ENCODE results near the gene GSTM2.
"Not testable (repeated sequence)": the region's sequence is repeated elsewhere in the genome, so short reads cannot be mapped to it uniquely, and the experiment has no call there.

GSTM2 gene

GRCh38 chr1:109655615-109656519 is 12.0 kb upstream of the GSTM2 start, which contains the start of gene GSTM4:
TSS of gene GSTM4 (plus strand) at chr1:109656099. CDS start at chr1:109656390, 291 bp downstream.
- DNase-seq (ENCODE audit: low spot score), result peak; percentile 52
- no peak for TF ChIP-seq CTCF (conservative IDR thresholded peaks at IDR 0.05; ENCODE audit: low read depth)
- ChIA-PET CTCF (interaction anchor here (0.5 to 1.8 kb wide), 2 partner anchors 16 to 37 kb away, joined by 3 to 9 read pairs; no protein-coding TSS in a partner anchor), POLR2A (ENCODE audit: low non-redundant PET) (no interaction called here)
- H3K27ac ChIP-seq, result peak within 1 kb of the TSS; percentile 65

- no peak overlapping the region for H3K27ac ChIP-seq
- ChIA-PET POLR2A (ENCODE audit: low non-redundant PET) (no interaction called here), CTCF (interaction anchor here (1.8 kb wide), 1 partner anchor 17 kb away, joined by 9 read pairs; no protein-coding TSS in a partner anchor)
- DNase-seq (ENCODE audit: low spot score), result no peak
- no peak for TF ChIP-seq CTCF (conservative IDR thresholded peaks at IDR 0.05; ENCODE audit: low read depth)
Measured at GRCh38 chr1:109657395-109657794, 10.5 kb upstream of the GSTM2 start.

- TF ChIP-seq CTCF (conservative IDR thresholded peaks at IDR 0.05; ENCODE audit: low read depth), result no peak
Measured at GRCh38 chr1:109657970-109658369, 9.9 kb upstream of the GSTM2 start.

GRCh38 chr1:109658533-109659042 is 9.3 kb upstream of the GSTM2 start:
- ChIA-PET CTCF (interaction anchor here (0.5 kb wide), 1 partner anchor 371 kb away, joined by 3 read pairs; no protein-coding TSS in a partner anchor), POLR2A (ENCODE audit: low non-redundant PET) (no interaction called here)
- H3K27ac ChIP-seq, result peak overlapping the region; percentile 19; the same call in 1 of the 2 replicates
- no peak for TF ChIP-seq CTCF (conservative IDR thresholded peaks at IDR 0.05; ENCODE audit: low read depth)
- DNase-seq (ENCODE audit: low spot score), result no peak

More at GRCh38 chr1:109657970-109658369, 9.9 kb upstream of the GSTM2 start:
- ChIA-PET POLR2A (ENCODE audit: low non-redundant PET) (no interaction called here), CTCF (interaction anchor here (0.5 kb wide), 1 partner anchor 372 kb away, joined by 3 read pairs; no protein-coding TSS in a partner anchor)
- H3K27ac ChIP-seq, result no peak overlapping the region
- DNase-seq (ENCODE audit: low spot score), result no peak

GRCh38 chr1:109659145-109659544 is 8.7 kb upstream of the GSTM2 start:
- H3K27ac ChIP-seq, result no peak overlapping the region
- CTCF ChIA-PET, result no interaction called here
- TF ChIP-seq CTCF (conservative IDR thresholded peaks at IDR 0.05; ENCODE audit: low read depth), result no peak
- POLR2A ChIA-PET (ENCODE audit: low non-redundant PET), result no interaction called here
- DNase-seq (ENCODE audit: low spot score), result no peak

GRCh38 chr1:109659997-109660690 is 7.7 kb upstream of the GSTM2 start:
- no peak overlapping the region for H3K27ac ChIP-seq
- POLR2A ChIA-PET (ENCODE audit: low non-redundant PET), result no interaction called here
- CTCF ChIA-PET, result interaction anchor here (0.6 kb wide), 1 partner anchor 20 kb away, joined by 3 read pairs; no protein-coding TSS in a partner anchor
- no peak for DNase-seq (ENCODE audit: low spot score)
- TF ChIP-seq CTCF (conservative IDR thresholded peaks at IDR 0.05; ENCODE audit: low read depth), result no peak

GRCh38 chr1:109660691-109661026 is 7.2 kb upstream of the GSTM2 start:
- DNase-seq (ENCODE audit: low spot score); H3K27ac ChIP-seq; POLR2A ChIA-PET (ENCODE audit: low non-redundant PET): not testable (repeated sequence)
- CTCF ChIA-PET, result interaction anchor here (0.6 kb wide), 1 partner anchor 20 kb away, joined by 3 read pairs; no protein-coding TSS in a partner anchor
